NB4 (cell line): ENCODE results near the gene NR0B2.

Source experiments
- MYC ChIP-seq: IDR thresholded peaks from 2 replicates; pipeline ENCODE4 v1.6.1; 2011; ENCODE audit warnings: low read depth, low read length
- POLR2A ChIP-seq: IDR thresholded peaks from 2 replicates; pipeline ENCODE4 v1.6.1; 2011; ENCODE audit warnings: mild to moderate bottlenecking; ENCODE audit not compliant: insufficient read length; ENCODE audit errors: extremely low read depth
- TF ChIP-seq, protein P1 (sequence below): IDR thresholded peaks from one replicate; pipeline ENCODE4 v1.5.1; 2012; ENCODE audit warnings: low read depth, low read length
- TF ChIP-seq, protein P2 (sequence below): IDR thresholded peaks from 2 replicates; pipeline ENCODE4 v1.6.1; 2011; ENCODE audit warnings: low read depth, low read length

- TF ChIP-seq, protein P1, sequence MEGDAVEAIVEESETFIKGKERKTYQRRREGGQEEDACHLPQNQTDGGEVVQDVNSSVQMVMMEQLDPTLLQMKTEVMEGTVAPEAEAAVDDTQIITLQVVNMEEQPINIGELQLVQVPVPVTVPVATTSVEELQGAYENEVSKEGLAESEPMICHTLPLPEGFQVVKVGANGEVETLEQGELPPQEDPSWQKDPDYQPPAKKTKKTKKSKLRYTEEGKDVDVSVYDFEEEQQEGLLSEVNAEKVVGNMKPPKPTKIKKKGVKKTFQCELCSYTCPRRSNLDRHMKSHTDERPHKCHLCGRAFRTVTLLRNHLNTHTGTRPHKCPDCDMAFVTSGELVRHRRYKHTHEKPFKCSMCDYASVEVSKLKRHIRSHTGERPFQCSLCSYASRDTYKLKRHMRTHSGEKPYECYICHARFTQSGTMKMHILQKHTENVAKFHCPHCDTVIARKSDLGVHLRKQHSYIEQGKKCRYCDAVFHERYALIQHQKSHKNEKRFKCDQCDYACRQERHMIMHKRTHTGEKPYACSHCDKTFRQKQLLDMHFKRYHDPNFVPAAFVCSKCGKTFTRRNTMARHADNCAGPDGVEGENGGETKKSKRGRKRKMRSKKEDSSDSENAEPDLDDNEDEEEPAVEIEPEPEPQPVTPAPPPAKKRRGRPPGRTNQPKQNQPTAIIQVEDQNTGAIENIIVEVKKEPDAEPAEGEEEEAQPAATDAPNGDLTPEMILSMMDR = no peak
- TF ChIP-seq, protein P2, sequence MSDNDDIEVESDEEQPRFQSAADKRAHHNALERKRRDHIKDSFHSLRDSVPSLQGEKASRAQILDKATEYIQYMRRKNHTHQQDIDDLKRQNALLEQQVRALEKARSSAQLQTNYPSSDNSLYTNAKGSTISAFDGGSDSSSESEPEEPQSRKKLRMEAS = no peak
- TF ChIP-seq MYC = no peak
- TF ChIP-seq POLR2A = no peak
These were observed 46.8 kb upstream of the NR0B2 start for GRCh38 chr1:26960625-26960966.
